ENCODE measurements around the gene TDRD9.

DNA sequence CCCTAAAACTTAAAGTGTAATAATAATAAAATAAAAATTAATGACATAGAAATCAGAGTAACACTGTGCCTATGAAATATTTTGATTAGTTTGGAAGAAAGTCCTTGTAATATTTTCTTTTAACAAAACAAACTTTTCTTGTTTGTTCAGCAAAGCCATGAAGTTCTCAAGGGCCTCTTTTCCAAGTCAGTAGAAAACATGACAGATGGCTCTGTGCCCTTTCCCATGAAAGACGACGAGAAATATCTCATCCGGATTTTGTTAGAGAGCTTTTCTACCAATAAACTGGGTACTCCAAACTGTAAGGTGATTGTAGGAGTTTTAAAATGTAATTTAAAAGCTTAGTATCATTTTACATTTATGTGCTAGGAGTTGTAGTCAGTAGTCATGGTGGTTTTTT is 102.7 kb downstream of the TDRD9 start:
- TF ChIP-seq POLR2A (IDR thresholded peaks at IDR 0.05; ENCODE audit: low read depth, low read length) (no peak), PAX5 (IDR thresholded peaks at IDR 0.05; ENCODE audit: insufficient read depth, low read length, severe bottlenecking) (no peak), POLR2AphosphoS5 (IDR thresholded peaks at IDR 0.05; ENCODE audit: low read depth, low read length) (no peak), TAF1 (IDR thresholded peaks at IDR 0.05; ENCODE audit: low read depth, low read length) (no peak), POU2F2 (IDR thresholded peaks at IDR 0.05; ENCODE audit: low read depth, low read length) (no peak)

All from GM12891 (cell line).